ENCODE measurements around the gene SNX9. TPM values are rescaled to one million over a fixed set of nuclear protein-coding genes. Genes with fewer than 3 reads are reported as not detected.

Gene SNX9
- total and polyA plus RNA-seq, 2 donors (not counting 1 experiment from before 2014, with no cell fraction given), result 10.0 to 50.7 TPM

DNA sequence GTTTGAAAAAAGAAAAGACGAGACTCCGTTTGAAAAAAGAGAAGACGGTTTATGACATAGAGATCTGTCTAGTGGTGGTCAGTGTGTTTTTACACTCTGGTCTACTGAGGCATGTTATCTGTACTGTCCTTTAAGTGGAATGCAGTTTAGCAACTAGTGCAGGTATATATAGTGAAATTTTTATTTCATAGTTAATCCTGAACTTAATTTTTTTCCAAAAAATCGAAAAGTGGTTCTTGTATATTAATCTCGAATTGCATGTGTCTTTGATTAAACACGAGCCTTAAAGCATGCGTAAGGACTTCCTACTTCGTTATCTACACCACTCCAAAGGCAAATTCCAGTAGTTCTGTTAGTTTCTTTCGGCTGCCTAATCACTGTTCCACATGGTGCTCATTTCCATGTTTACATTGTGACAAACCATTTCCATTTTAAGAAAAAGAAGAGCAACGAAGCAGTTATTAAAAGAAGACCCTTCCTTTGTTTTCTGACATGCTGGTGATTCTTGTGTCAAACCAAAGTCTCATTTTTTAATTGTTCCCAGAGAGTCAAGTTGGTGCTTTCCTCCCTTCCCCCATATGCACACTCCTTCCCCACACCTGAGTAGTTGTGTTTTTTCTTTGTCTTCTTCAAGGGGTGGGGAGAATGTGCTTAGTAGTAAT, 2.3 kb downstream of the SNX9 start:
- no peaks in the 10 kb centered on the region for H3K9me3 ChIP-seq (ENCODE audit: control extremely low read depth in 1 of 3, control insufficient read depth in 2 of 3, insufficient read depth in 1 of 3, low read length in 2 of 3)

More for the DNA sequence above, 2.3 kb downstream of the SNX9 start:
- peaks cover 0 to 1% of the 10 kb centered on the region in 2 experiments for H3K36me3 ChIP-seq (replicated peaks in 1 of 2; ENCODE audit: control extremely low read depth in 1 of 2, control insufficient read depth in 1 of 2, extremely low read depth in 1 of 2, insufficient read depth in 2 of 2, low read length in 1 of 2)
- Mint-ChIP-seq H3K27ac (peak overlapping the region; percentile 56), H3K9me3 (ENCODE audit: insufficient read depth) (no peaks in the 10 kb centered on the region), H3K27me3 (no peaks in the 10 kb centered on the region), H3K4me1 (peaks cover 53% of the 10 kb centered on the region), H3K4me3 (peak overlapping the region; percentile 94)
- no peak overlapping the region for H3K9ac ChIP-seq (ENCODE audit: low read length)
- no peak for ATAC-seq (ENCODE audit: low read depth)
- ChIA-PET CTCF (no interaction called here), POLR2A (no interaction called here)
- intact Hi-C loops (cut with micrococcal nuclease), result loop anchor here (2.0 to 10.0 kb wide), 2 partner anchors 15 to 819 kb away; partner anchors contain the start of gene DYNLT1
- H3K4me1 ChIP-seq (ENCODE audit: control insufficient read depth in 2 of 2, insufficient read depth in 2 of 2, low read length in 2 of 2), result peaks cover 19 to 25% of the 10 kb centered on the region in 2 donors
- no peak overlapping the region for H3K4me3 ChIP-seq (ENCODE audit: control extremely low read depth in 1 of 5, extremely low read depth in 1 of 5, insufficient read depth in 1 of 5, low read depth in 2 of 5, low read length in 4 of 5)
- TF ChIP-seq, protein P1, sequence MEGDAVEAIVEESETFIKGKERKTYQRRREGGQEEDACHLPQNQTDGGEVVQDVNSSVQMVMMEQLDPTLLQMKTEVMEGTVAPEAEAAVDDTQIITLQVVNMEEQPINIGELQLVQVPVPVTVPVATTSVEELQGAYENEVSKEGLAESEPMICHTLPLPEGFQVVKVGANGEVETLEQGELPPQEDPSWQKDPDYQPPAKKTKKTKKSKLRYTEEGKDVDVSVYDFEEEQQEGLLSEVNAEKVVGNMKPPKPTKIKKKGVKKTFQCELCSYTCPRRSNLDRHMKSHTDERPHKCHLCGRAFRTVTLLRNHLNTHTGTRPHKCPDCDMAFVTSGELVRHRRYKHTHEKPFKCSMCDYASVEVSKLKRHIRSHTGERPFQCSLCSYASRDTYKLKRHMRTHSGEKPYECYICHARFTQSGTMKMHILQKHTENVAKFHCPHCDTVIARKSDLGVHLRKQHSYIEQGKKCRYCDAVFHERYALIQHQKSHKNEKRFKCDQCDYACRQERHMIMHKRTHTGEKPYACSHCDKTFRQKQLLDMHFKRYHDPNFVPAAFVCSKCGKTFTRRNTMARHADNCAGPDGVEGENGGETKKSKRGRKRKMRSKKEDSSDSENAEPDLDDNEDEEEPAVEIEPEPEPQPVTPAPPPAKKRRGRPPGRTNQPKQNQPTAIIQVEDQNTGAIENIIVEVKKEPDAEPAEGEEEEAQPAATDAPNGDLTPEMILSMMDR (IDR thresholded peaks at IDR 0.05), result no peak
- no peak for TF ChIP-seq EZH2 (IDR thresholded peaks at IDR 0.05; ENCODE audit: borderline replicate concordance, insufficient read depth, low read depth, low read length, poor library complexity, severe bottlenecking)
- DNase-seq, result no peak
- peak overlapping the region; percentile 93 for H3K4me2 ChIP-seq (replicated peaks; ENCODE audit: low read depth, low read length, poor library complexity, severe bottlenecking)
- no peak overlapping the region for H2AFZ ChIP-seq (ENCODE audit: insufficient read depth, low read depth, low read length, poor library complexity, severe bottlenecking)
- H4K20me1 ChIP-seq (ENCODE audit: control insufficient read depth, insufficient read depth, low read length, poor library complexity, severe bottlenecking), result peaks cover 24% of the 10 kb centered on the region
- 94% methylated on average over 3 of the region's 10 CpGs for WGBS (ENCODE audit: insufficient coverage)
- H3K27ac ChIP-seq (ENCODE audit: low read length in 2 of 2), result no peak overlapping the region
- peaks cover 45% of the 10 kb centered on the region for H3K79me2 ChIP-seq (ENCODE audit: control insufficient read depth, insufficient read depth, low read length)
- H3K27me3 ChIP-seq (replicated peaks in 1 of 4; ENCODE audit: control extremely low read depth in 1 of 4, control insufficient read depth in 3 of 4, insufficient read depth in 4 of 4, low read length in 3 of 4), result no peaks in the 10 kb centered on the region

Data from B cell (primary cell).